GM23338 (cell line): ENCODE results near the gene FAM227B. TPM values are rescaled to one million over a fixed set of nuclear protein-coding genes. Genes with fewer than 3 reads are reported as not detected.
"Not testable (repeated sequence)": the region's sequence is repeated elsewhere in the genome, so short reads cannot be mapped to it uniquely, and the experiment has no call there.

Experiments used
- ATAC-seq: fragments of 200-7000 bp; cut with Tn5 transposase; 3 replicates; pipeline ENCODE4 v1.9.1; 2020
- DNase-seq: peaks from one replicate; pipeline ENCODE4 v3.0.0-alpha.2; 2015; ENCODE audit warnings: low spot score
- H2AFZ ChIP-seq: fragments of 200-600 bp; sonication (generic); 2 replicates; pipeline ENCODE4 v1.8.0; 2016; ENCODE audit warnings: antibody characterized with exemption, mild to moderate bottlenecking, moderate library complexity
- H3F3A ChIP-seq: fragments of 200-600 bp; sonication (generic); replicated peaks from 2 replicates; pipeline ENCODE4 v1.8.0; 2017; ENCODE audit warnings: antibody characterized with exemption, mixed run types, low read depth
- H3K27ac ChIP-seq: fragments of 200-600 bp; sonication (generic); 2 replicates; pipeline ENCODE4 v1.6.1; 2016; ENCODE audit warnings: low read depth
- H3K27me3 ChIP-seq: fragments of 200-600 bp; sonication (generic); 2 replicates; pipeline ENCODE4 v1.8.0; 2016; ENCODE audit warnings: mild to moderate bottlenecking, mixed run types, moderate library complexity; ENCODE audit not compliant: insufficient read depth
- H3K36me3 ChIP-seq: fragments of 200-600 bp; sonication (generic); 2 replicates; pipeline ENCODE4 v1.8.0; 2016; ENCODE audit warnings: mild to moderate bottlenecking; ENCODE audit not compliant: insufficient read depth
- H3K4me1 ChIP-seq: fragments of 200-600 bp; sonication (generic); 2 replicates; pipeline ENCODE4 v1.8.0; 2016; ENCODE audit warnings: mild to moderate bottlenecking, moderate library complexity; ENCODE audit not compliant: insufficient read depth
- H3K4me2 ChIP-seq: fragments of 200-600 bp; sonication (generic); 2 replicates; pipeline ENCODE4 v1.7.1; 2017; ENCODE audit warnings: mixed run types
- H3K4me3 ChIP-seq: fragments of 200-600 bp; sonication (generic); 2 replicates; pipeline ENCODE4 v1.6.1; 2016; ENCODE audit warnings: mixed run types
- H3K79me2 ChIP-seq: fragments of 200-600 bp; sonication (generic); replicated peaks from 2 replicates; pipeline ENCODE4 v1.8.0; 2017; ENCODE audit warnings: mild to moderate bottlenecking; ENCODE audit not compliant: insufficient read depth
- H3K9me2 ChIP-seq: fragments of 200-600 bp; sonication (generic); 2 replicates; pipeline ENCODE4 v1.8.0; 2017; ENCODE audit not compliant: insufficient read depth
- H4K20me1 ChIP-seq: fragments of 200-600 bp; sonication (generic); replicated peaks from 2 replicates; pipeline ENCODE4 v1.8.0; 2017; ENCODE audit warnings: mild to moderate bottlenecking; ENCODE audit not compliant: insufficient read depth
- H3K27ac Mint-ChIP-seq: 2 replicates; pipeline ENCODE4 v1.8.0; 2020; ENCODE audit warnings: inconsistent platforms, mild to moderate bottlenecking, moderate library complexity, mixed read lengths
- H3K27me3 Mint-ChIP-seq: 3 replicates; pipeline ENCODE4 v1.8.0; 2022; ENCODE audit warnings: low read depth, mild to moderate bottlenecking, moderate library complexity, mixed read lengths, inconsistent platforms; ENCODE audit not compliant: insufficient read depth, poor library complexity
- H3K36me3 Mint-ChIP-seq: 3 replicates; pipeline ENCODE4 v1.8.0; 2021; ENCODE audit warnings: low read depth, mild to moderate bottlenecking, inconsistent platforms, moderate library complexity, mixed read lengths
- H3K4me1 Mint-ChIP-seq: 3 replicates; pipeline ENCODE4 v1.8.0; 2020; ENCODE audit warnings: mild to moderate bottlenecking, inconsistent platforms, mixed read lengths
- H3K4me3 Mint-ChIP-seq: 3 replicates; pipeline ENCODE4 v1.8.0; 2021; ENCODE audit warnings: moderate library complexity, mild to moderate bottlenecking, inconsistent platforms, mixed read lengths
- H3K9me3 Mint-ChIP-seq: 3 replicates; pipeline ENCODE4 v1.8.0; 2020; ENCODE audit warnings: moderate library complexity, mild to moderate bottlenecking, inconsistent platforms, mixed read lengths
- CTCF ChIP-seq, 2 experiments: fragments of 200-600 bp in 1 of 2; sonication (generic) in 1 of 2; conservative IDR thresholded peaks; 2 replicates each; pipeline versions ENCODE4 v1.5.1 to v1.6.1; 2016 to 2017; ENCODE audit warnings: antibody characterized with exemption in 2 of 2, low read depth in 2 of 2, mild to moderate bottlenecking in 2 of 2, moderate library complexity in 1 of 2
- EZH2phosphoT487 ChIP-seq: fragments of 200-600 bp; sonication (generic); IDR thresholded peaks from one replicate; pipeline ENCODE4 v1.8.1; 2018; ENCODE audit warnings: antibody characterized with exemption; ENCODE audit not compliant: unreplicated experiment
- NANOG ChIP-seq: IDR thresholded peaks from 2 replicates; pipeline ENCODE4 v1.6.1; 2016; ENCODE audit warnings: antibody characterized with exemption, borderline replicate concordance
- POLR2AphosphoS5 ChIP-seq: IDR thresholded peaks from 2 replicates; pipeline ENCODE4 v1.6.1; 2016; ENCODE audit warnings: antibody characterized with exemption, low read depth
- REST ChIP-seq: IDR thresholded peaks from one replicate; pipeline ENCODE4 v1.6.1; 2018; ENCODE audit warnings: antibody characterized with exemption; ENCODE audit not compliant: unreplicated experiment
- ZNF331 ChIP-seq: fragments of 250-450 bp; sonication (Bioruptor Pico); IDR thresholded peaks from 2 replicates; pipeline ENCODE4 v1.5.0; 2020; ENCODE audit warnings: low read depth, mild to moderate bottlenecking, moderate library complexity
- ZNF462 ChIP-seq: fragments of 250-450 bp; sonication (Bioruptor Pico); IDR thresholded peaks from 2 replicates; pipeline ENCODE4 v1.5.0; 2020; ENCODE audit warnings: mild to moderate bottlenecking, moderate library complexity
- polyA plus RNA-seq: library from polyadenylated mRNA; unstranded; fragments of >200 nt; fragmentation: Nextera tagmentation; extraction: Ambion mirVana; gene quantifications from 2 replicates; pipeline ENCODE4 v1.2.1, GENCODE V29; 2016
- total RNA-seq: library from RNA; depleted of rRNA; stranded (reverse); fragments of >200 nt; shearing (Covaris generic); gene quantifications from 2 replicates; pipeline ENCODE4 v1.2.3, GENCODE V29; 2014

Gene FAM227B
- total and polyA plus RNA-seq, 2 experiments from 2014 or later = 2.6 to 10.2 TPM

- no peak for TF ChIP-seq CTCF (conservative IDR thresholded peaks at IDR 0.05; ENCODE audit: low read depth in 2 of 2)
- no peak for TF ChIP-seq POLR2AphosphoS5
- TF ChIP-seq ZNF331 (CRISPR knock-in tag) = no peak
- TF ChIP-seq NANOG = no peak
- no peak for TF ChIP-seq REST
These were observed 259.2 kb downstream of the FAM227B start (continued) for GRCh38 chr15:49361370-49361769.

DNA sequence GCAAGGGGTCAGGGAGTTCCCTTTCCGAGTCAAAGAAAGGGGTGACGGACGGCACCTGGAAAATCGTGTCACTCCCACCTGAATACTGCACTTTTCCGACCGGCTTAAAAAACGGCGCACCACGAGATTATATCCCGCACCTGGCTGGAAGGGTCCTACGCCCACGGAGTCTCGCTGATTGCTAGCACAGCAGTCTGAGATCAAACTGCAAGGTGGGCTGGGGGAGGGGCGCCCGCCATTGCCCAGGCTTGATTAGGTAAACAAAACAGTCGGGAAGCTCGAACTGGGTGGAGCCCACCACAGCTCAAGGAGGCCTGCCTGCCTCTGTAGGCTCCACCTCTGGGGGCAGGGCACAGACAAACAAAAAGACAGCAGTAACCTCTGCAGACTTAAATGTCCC, 266.2 kb downstream of the FAM227B start:
- not testable (repeated sequence) for ATAC-seq, H3K36me3 ChIP-seq

GRCh38 chr15:49343546-49343945, 277.1 kb downstream of the FAM227B start:
- peak; percentile 14 for DNase-seq
- Histone ChIP-seq H3K4me3 (no peak overlapping the region), H3K36me3 (no peaks in the 10 kb centered on the region), H3K4me1 (peaks cover 7% of the 10 kb centered on the region; the same call in 1 of the 2 replicates), H3K4me2 (no peak overlapping the region), H2AFZ (no peak overlapping the region), H3K27me3 (no peaks in the 10 kb centered on the region), H3K27ac (peak overlapping the region; percentile 8; the same call in 1 of the 2 replicates), H3K79me2 (no peaks in the 10 kb centered on the region), H4K20me1 (no peaks in the 10 kb centered on the region), H3K9me2 (no peaks in the 10 kb centered on the region), H3F3A (no peaks in the 10 kb centered on the region)
- Mint-ChIP-seq H3K9me3 (0 out of 3 replicates have a peak, but pooled peaks cover 3% of the 10 kb centered on the region), H3K36me3 (peaks cover 15% of the 10 kb centered on the region; the same call in 2 of the 3 replicates), H3K4me3 (no peak overlapping the region), H3K27me3 (no peaks in the 10 kb centered on the region), H3K27ac (0 out of 2 replicates have a peak overlapping the region, but pooled peaks have one; percentile 5), H3K4me1 (peaks cover 27% of the 10 kb centered on the region)
- ATAC-seq = no peak
- TF ChIP-seq EZH2phosphoT487 = no peak
- no peak for TF ChIP-seq POLR2AphosphoS5
- TF ChIP-seq ZNF462 (CRISPR knock-in tag) = no peak
- no peak for TF ChIP-seq ZNF331 (CRISPR knock-in tag)

More for the DNA sequence above, 266.2 kb downstream of the FAM227B start:
- not testable (repeated sequence) for H3K27me3 Mint-ChIP-seq, H3K27ac Mint-ChIP-seq, H2AFZ ChIP-seq, H3K27ac ChIP-seq, H4K20me1 ChIP-seq, H3K4me1 Mint-ChIP-seq, H3K4me3 ChIP-seq, H3K4me3 Mint-ChIP-seq, H3K4me1 ChIP-seq, H3F3A ChIP-seq, H3K79me2 ChIP-seq, H3K27me3 ChIP-seq, H3K4me2 ChIP-seq, DNase-seq
- peaks cover 12% of the 10 kb centered on the region for H3K9me2 ChIP-seq
- Mint-ChIP-seq H3K36me3 (peaks cover 13% of the 10 kb centered on the region), H3K9me3 (peaks cover 15% of the 10 kb centered on the region; the same call in 2 of the 3 replicates)
